ENCODE results near the gene CFAP161.
A peak's percentile ranks its signal among the peaks of the same experiment; 100 is the strongest.

Gene CFAP161

GRCh38 chr15:81171286-81171685 is 37.2 kb downstream of the CFAP161 start:
- Histone ChIP-seq H3K36me3 (ENCODE audit: insufficient read depth, low read length) (no peaks in the 10 kb centered on the region), H3K9me3 (ENCODE audit: low read length) (no peaks in the 10 kb centered on the region), H2AFZ (ENCODE audit: low read length) (no peak overlapping the region), H3K27ac (ENCODE audit: low read depth, low read length, poor library complexity, severe bottlenecking) (no peak overlapping the region), H3K4me3 (ENCODE audit: low read depth, low read length, poor library complexity, severe bottlenecking) (no peak overlapping the region), H3K27me3 (ENCODE audit: insufficient read depth, low read length) (no peaks in the 10 kb centered on the region), H3K9ac (ENCODE audit: low read length) (no peak overlapping the region), H3K4me1 (ENCODE audit: insufficient read depth, low read length, severe bottlenecking) (no peaks in the 10 kb centered on the region), H3K79me2 (ENCODE audit: insufficient read depth, low read length) (no peaks in the 10 kb centered on the region), H3K9me2 (ENCODE audit: low read depth, low read length) (no peaks in the 10 kb centered on the region), H3F3A (ENCODE audit: insufficient read depth, low read length) (no peaks in the 10 kb centered on the region), H4K20me1 (ENCODE audit: insufficient read depth, low read length) (no peaks in the 10 kb centered on the region), H3K4me2 (ENCODE audit: low read length) (no peak overlapping the region)
- TF ChIP-seq, protein P1, sequence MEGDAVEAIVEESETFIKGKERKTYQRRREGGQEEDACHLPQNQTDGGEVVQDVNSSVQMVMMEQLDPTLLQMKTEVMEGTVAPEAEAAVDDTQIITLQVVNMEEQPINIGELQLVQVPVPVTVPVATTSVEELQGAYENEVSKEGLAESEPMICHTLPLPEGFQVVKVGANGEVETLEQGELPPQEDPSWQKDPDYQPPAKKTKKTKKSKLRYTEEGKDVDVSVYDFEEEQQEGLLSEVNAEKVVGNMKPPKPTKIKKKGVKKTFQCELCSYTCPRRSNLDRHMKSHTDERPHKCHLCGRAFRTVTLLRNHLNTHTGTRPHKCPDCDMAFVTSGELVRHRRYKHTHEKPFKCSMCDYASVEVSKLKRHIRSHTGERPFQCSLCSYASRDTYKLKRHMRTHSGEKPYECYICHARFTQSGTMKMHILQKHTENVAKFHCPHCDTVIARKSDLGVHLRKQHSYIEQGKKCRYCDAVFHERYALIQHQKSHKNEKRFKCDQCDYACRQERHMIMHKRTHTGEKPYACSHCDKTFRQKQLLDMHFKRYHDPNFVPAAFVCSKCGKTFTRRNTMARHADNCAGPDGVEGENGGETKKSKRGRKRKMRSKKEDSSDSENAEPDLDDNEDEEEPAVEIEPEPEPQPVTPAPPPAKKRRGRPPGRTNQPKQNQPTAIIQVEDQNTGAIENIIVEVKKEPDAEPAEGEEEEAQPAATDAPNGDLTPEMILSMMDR (IDR thresholded peaks at IDR 0.05; ENCODE audit: low read length) = no peak
- no peak for TF ChIP-seq EZH2 (IDR thresholded peaks at IDR 0.05; ENCODE audit: borderline replicate concordance, low read length)

- no peak overlapping the region for H3K9ac ChIP-seq (ENCODE audit: low read length)
- H3K9me2 ChIP-seq (ENCODE audit: low read depth, low read length) = no peaks in the 10 kb centered on the region
- H3K4me3 ChIP-seq (ENCODE audit: low read depth, low read length, poor library complexity, severe bottlenecking) = no peak overlapping the region
- H3F3A ChIP-seq (ENCODE audit: insufficient read depth, low read length) = no peaks in the 10 kb centered on the region
- H3K79me2 ChIP-seq (ENCODE audit: insufficient read depth, low read length) = no peaks in the 10 kb centered on the region
- no peaks in the 10 kb centered on the region for H3K27me3 ChIP-seq (ENCODE audit: insufficient read depth, low read length)
- no peaks in the 10 kb centered on the region for H4K20me1 ChIP-seq (ENCODE audit: insufficient read depth, low read length)
- TF ChIP-seq, protein P1 (IDR thresholded peaks at IDR 0.05; ENCODE audit: low read length) = no peak
- no peak for TF ChIP-seq EZH2 (IDR thresholded peaks at IDR 0.05; ENCODE audit: borderline replicate concordance, low read length)
- no peak overlapping the region for H3K27ac ChIP-seq (ENCODE audit: low read depth, low read length, poor library complexity, severe bottlenecking)
- H3K9me3 ChIP-seq (ENCODE audit: low read length) = no peaks in the 10 kb centered on the region
- H2AFZ ChIP-seq (ENCODE audit: low read length) = no peak overlapping the region
- no peaks in the 10 kb centered on the region for H3K4me1 ChIP-seq (ENCODE audit: insufficient read depth, low read length, severe bottlenecking)
- H3K4me2 ChIP-seq (ENCODE audit: low read length) = no peak overlapping the region
- H3K36me3 ChIP-seq (ENCODE audit: insufficient read depth, low read length) = no peaks in the 10 kb centered on the region
These were observed 40.2 kb downstream of the CFAP161 start for GRCh38 chr15:81174125-81174791.

DNA sequence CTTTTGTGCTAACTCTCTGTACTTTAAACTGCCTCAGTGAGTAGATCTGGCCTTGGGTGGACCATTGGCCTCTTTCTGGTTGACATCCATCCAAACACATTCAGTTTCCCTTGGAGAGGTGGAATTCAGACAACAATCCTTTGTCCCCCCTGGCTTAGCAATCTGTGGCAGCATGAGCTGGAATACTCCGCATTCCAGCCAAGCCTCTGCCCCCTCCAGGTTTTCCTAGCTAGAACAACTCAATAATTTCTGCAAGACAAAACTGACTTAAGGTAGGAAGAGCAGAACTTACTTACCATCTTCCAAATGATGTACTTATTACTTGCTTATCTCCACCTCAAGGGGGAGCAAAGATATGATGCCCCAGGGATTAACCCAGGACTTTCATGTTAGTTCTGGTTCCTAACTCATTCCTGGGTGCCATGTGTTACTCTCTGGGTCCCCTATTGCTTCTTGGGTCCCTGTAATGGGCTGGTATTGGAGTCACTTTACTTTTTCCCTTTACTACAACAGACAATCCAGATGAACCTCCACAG is 40.8 kb downstream of the CFAP161 start:
- no peak overlapping the region for H3K27ac ChIP-seq (ENCODE audit: low read depth, low read length, poor library complexity, severe bottlenecking)
- H4K20me1 ChIP-seq (ENCODE audit: insufficient read depth, low read length) = no peaks in the 10 kb centered on the region
- H3K4me1 ChIP-seq (ENCODE audit: insufficient read depth, low read length, severe bottlenecking) = no peaks in the 10 kb centered on the region
- H3K27me3 ChIP-seq (ENCODE audit: insufficient read depth, low read length) = no peaks in the 10 kb centered on the region
- H3K79me2 ChIP-seq (ENCODE audit: insufficient read depth, low read length) = no peaks in the 10 kb centered on the region
- H3K9me2 ChIP-seq (ENCODE audit: low read depth, low read length) = no peaks in the 10 kb centered on the region
- no peaks in the 10 kb centered on the region for H3K36me3 ChIP-seq (ENCODE audit: insufficient read depth, low read length)
- H3K4me3 ChIP-seq (ENCODE audit: low read depth, low read length, poor library complexity, severe bottlenecking) = no peak overlapping the region
- no peak overlapping the region for H2AFZ ChIP-seq (ENCODE audit: low read length)
- no peak overlapping the region for H3K9ac ChIP-seq (ENCODE audit: low read length)
- no peaks in the 10 kb centered on the region for H3K9me3 ChIP-seq (ENCODE audit: low read length)
- no peak overlapping the region for H3K4me2 ChIP-seq (ENCODE audit: low read length)
- H3F3A ChIP-seq (ENCODE audit: insufficient read depth, low read length) = no peaks in the 10 kb centered on the region
- no peak for TF ChIP-seq EZH2 (IDR thresholded peaks at IDR 0.05; ENCODE audit: borderline replicate concordance, low read length)
- TF ChIP-seq, protein P1 (IDR thresholded peaks at IDR 0.05; ENCODE audit: low read length) = peak; percentile 25; the same call in 1 of the 2 replicates

Data from OCI-LY1 (cell line).